Stimulated activated CD4-positive, alpha-beta T cell treated with anti-CD3 and anti-CD28 coated beads, Interleukin-12 subunit alpha, Interleukin-12 subunit beta, amount 100 ng/mL, for 48 hours (primary cell): ENCODE measurements around the gene SDF4.

Experiments
- DNase-seq, 3 donors: peaks; one replicate each; pipeline ENCODE4 v3.0.0-alpha.2; 2020; ENCODE audit warnings: low read depth in 2 of 3, low spot score in 1 of 3

The SDF4 gene

GRCh38 chr1:1231400-1232207 is at the start of gene SDF4:
Gene SDF4 (minus strand): TSS chr1:1232001. CDS start chr1:1228772, 3,229 bp downstream.
- peak; percentile 92 to 96 (median 94) for DNase-seq

DNA sequence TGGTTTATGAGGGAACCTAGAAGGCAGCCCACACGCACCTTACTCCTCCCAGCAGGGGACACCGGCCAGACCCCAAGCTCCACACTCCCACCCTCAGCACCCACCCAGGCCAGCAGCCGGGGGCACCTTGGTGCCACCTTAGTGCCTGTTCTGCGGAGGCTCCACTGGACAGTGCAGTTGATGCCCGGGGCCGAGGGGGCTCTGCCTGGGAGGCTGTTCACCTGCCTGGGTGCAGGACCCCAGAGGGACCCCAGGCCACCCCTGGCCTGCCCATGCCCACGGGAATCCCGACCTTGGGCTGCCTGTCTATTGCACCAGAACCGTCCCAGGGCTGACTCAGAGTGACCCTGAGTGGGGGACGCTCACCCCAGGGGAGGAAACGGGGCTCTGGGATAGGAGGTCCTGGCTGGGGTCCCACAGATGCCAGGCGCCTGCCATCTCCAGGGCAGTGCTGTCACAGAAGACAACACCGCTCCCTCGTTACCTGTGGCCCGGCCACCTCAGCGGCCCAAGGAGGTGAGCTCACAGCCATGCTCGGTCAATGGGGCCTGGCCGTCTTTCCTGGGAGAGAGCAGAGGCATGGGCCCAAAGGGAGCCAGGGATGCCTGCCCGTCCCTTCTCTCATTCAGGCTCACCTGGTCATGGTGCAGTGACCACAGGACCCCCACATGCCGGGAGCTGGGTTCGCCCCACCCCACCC is 49.1 kb upstream of the SDF4 start:
- DNase-seq: no peak

DNA sequence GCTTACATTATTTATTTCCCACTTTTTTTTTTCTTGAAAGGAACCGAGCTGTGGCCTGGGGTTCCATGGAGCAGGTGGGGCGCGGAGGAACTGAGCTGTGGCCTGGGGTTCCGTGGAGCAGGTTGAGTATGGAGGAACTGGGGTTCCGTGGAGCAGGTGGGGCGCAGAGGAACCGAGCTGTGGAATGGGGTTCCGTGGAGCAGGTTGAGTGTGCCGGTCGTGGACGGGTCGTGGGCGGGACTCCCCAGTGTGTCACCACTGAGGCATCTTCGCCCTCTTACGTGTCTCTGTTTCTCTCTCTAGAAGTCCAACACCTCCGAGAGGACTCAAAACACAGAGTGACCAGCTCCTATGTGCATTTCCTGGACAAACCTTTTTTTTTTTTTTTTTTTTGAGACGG is 47.2 kb upstream of the SDF4 start:
- DNase-seq: no peak

GRCh38 chr1:1278620-1279019 is 46.8 kb upstream of the SDF4 start:
- no peak for DNase-seq

- DNase-seq: no peak
Measured at GRCh38 chr1:1275836-1276235, 44.0 kb upstream of the SDF4 start.

GRCh38 chr1:1274931-1275431 is 43.2 kb upstream of the SDF4 start:
- no peak for DNase-seq

- no peak for DNase-seq
Measured at GRCh38 chr1:1274299-1274930, 42.6 kb upstream of the SDF4 start.

GRCh38 chr1:1273512-1274298 is 41.9 kb upstream of the SDF4 start, which contains the start of gene UBE2J2:
Gene UBE2J2 (minus strand): TSS chr1:1273854. CDS start chr1:1267992, 5,862 bp downstream.
- DNase-seq: peak; percentile 89 to 94 (median 91)

- DNase-seq: no peak
Measured at GRCh38 chr1:1273209-1273511, 41.4 kb upstream of the SDF4 start.

DNA sequence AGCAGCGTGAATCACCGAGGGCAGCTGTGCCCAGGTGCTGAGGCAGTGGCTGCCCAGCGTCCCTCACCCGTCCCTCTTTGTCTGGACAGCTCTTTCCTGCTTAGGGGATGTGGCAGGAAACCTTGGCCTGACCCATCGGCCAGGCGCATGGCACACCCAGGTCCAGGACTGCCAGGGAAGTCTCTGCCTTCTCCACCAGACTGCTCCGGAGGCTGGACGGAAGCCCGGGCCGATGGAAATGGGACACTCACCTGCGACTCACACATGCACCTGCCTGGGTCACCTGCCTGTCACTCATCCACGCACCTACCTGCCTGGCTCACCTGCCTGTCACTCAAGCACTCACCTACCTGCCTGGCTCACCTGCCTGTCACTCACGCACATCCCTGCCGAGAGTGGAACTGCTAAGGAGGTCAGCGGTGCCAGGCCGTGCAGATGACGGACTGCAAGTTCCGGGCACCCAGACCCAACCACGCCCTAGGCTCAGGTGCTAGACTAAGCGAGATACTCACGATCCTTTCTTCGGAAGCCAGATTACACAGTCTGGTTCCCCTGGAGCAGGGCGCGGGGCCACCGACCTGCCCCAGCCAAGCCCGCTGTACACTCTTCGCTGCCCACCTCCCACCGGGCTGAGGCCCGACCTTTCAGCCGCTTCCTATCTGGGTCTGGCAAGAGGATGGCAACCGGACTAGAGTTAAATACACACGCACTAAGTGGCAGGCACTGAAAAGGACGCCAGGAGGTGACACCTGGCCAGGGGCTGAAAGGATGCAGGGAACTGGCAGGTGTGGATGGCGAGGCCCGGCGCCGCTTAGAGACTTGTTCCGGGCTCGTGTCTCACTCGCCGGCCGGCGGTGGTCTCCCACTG is 40.8 kb upstream of the SDF4 start:
- no peak for DNase-seq

- DNase-seq: no peak
Measured at GRCh38 chr1:1270813-1271212, 39.0 kb upstream of the SDF4 start.

- no peak for DNase-seq
Measured at GRCh38 chr1:1268284-1268682, 36.5 kb upstream of the SDF4 start.

- DNase-seq: no peak
Measured at GRCh38 chr1:1267488-1268283, 35.9 kb upstream of the SDF4 start.

DNA sequence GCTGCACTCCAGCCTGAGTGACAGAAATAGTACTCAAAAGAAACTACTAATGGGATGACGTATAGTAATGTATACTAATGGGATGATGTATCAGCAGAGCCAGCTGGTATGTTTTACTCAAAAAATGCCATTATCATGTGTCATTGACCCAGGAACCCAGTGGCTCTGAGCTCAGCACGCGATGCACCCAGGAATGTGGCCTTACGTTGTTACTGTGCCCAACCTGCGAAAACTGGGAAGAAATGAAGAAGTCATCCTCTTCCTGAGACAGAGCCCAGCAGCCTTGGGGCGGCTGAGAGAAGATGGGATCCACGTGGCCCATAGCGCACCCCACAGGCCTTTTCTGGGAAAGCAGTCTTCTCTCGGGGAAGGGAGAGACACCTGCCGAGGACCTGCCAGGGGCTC is 33.1 kb upstream of the SDF4 start:
- no peak for DNase-seq

DNA sequence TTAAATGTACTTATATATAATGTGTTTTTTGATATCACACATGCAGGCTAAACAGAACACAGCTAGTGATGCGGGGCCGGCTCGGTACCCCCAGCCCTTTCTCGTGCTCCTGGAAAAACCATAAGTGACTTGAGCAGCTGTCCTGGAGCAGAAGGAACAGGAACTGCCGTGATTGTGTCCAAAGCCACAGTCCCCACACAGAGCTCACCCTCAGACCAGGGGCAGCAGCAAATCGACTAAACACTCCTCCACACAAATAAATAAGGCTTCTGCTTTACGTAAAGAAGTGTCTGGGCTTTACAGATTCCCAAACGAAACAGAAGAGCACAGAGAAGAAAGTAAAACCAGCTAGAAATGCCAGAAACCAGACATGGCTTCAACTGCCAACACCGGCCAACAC is 32.2 kb upstream of the SDF4 start:
- DNase-seq: no peak

DNA sequence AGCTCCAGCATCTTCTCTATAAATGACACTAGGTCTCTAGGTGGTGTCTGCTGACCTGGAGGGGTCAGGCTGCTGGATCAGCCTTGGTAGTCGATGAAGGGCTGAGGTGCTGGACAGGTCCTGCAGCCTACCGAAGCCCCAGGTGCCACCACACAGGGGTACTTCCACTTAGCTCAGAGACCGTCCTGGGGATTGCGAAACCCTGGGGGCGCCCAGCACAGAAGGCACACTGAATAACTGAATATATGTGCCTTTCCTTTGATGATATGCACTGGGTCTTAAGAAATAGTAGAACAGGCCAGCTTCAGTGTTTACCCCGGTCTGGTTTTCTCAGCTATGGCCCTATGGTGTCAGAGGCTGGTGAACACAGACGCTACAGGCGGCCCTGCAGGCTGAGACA is 31.0 kb upstream of the SDF4 start:
- DNase-seq: no peak

DNA sequence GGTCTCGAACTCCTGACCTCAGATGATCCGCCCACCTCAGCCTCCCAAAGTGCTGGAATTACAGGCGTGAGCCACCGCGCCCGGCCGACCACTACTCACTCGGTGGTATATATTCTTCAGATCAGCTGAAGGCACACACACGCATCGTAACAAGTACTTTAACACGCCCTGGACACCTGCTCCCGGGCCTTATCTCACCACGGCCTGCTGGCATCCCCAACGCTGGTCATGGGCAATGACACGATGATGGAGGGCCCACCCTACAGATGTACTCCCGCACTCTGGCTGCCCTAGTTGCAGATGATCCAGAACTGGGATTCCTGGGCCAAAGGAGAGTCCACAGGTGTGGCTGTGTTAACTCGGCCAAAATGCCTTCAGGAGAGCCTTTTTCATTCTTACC is 30.3 kb upstream of the SDF4 start:
- no peak for DNase-seq

DNA sequence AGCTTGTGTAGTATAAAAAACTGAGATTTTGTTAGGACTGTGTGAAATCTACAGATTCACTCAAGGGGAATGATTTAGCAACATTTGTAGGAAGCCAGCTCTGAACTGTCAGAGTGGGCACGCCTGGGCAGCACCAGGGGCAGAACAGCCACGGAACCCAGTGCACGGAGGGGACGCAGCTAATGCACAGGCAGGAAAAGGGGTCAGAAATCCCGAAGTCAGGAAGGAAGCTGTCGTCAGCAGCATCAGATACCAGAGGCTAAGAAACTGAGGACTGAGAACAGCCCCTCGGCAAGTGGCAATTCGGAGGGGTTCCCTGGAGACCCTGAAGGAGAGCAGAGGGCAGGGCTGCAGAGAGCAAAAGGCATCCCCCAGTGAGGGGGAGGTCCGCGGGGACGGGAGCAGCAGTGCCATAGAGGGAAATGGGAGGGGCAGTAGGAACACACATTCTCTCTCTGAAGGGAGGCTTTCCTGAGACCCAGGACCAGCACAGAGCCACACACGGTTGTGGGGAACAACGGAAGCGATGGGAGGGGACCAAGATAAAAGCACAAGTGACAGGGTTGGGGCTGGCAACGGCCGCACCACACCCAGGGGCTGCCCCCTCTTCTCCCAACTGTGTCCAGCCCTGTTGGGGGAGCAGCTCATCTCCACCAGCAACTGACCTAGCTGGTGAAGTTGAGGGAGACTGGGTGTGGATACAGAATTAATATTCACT is 29.2 kb upstream of the SDF4 start:
- no peak for DNase-seq
